ENCODE measurements around the gene ANAPC2. TPM values are rescaled to one million over a fixed set of nuclear protein-coding genes. Genes with fewer than 3 reads are reported as not detected.

Gene ANAPC2
- total and polyA plus RNA-seq, 10 donors, result 27.8 to 93.0 (median 55.3) TPM

DNA sequence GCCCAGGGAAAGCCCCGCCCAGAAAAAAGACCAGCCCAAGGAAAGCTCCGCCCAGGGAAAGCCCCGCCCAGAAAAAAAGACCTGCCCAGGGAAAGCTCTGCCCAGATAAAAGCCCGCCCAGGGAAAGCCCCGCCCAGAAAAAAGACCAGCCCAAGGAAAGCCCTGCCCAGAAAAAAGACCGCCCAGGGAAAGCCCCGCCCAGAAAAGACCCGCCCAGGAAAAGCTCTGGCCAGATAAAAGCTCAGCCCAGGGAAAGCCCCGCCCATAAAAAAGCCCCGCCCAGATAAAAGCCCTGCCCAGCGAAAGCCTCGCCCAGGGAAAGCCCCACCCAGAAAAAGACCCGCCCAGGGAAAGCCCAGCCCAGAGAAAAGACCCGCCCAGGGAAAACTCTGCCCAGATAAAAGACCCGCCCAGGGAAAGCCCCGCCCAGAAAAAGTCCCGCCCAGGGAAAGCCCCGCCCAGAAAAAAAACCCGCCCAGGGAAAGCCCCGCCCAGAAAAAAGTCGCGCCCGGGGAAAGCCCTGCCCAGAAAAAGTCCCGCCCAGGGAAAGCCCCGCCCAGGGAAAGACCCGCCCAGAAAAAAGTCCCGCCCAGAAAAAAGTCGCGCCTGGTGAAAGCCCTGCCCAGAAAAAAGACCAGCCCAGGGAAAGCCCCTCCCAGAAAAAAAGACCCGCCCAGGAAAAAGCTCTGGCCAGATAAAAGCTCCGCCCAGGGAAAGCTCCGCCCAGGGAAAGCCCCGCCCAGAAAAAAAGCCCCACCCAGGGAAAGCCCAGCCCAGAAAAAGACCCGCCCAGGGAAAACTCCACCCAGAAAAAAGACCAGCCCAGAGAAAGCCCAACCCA lies 37.5 kb downstream of the ANAPC2 start:
- no peaks in the 10 kb centered on the region for H3K36me3 ChIP-seq
- DNase-seq, result no peak
- 19 to 36% (median 27%) methylated on average over 33 to 34 of the region's 34 CpGs for WGBS, 5 donors
- H3K4me3 ChIP-seq, result no peak overlapping the region
- TF ChIP-seq POLR2AphosphoS5 (IDR thresholded peaks at IDR 0.05), result no peak
- TF ChIP-seq POLR2A (IDR thresholded peaks at IDR 0.05), result no peak
- TF ChIP-seq, protein P1, sequence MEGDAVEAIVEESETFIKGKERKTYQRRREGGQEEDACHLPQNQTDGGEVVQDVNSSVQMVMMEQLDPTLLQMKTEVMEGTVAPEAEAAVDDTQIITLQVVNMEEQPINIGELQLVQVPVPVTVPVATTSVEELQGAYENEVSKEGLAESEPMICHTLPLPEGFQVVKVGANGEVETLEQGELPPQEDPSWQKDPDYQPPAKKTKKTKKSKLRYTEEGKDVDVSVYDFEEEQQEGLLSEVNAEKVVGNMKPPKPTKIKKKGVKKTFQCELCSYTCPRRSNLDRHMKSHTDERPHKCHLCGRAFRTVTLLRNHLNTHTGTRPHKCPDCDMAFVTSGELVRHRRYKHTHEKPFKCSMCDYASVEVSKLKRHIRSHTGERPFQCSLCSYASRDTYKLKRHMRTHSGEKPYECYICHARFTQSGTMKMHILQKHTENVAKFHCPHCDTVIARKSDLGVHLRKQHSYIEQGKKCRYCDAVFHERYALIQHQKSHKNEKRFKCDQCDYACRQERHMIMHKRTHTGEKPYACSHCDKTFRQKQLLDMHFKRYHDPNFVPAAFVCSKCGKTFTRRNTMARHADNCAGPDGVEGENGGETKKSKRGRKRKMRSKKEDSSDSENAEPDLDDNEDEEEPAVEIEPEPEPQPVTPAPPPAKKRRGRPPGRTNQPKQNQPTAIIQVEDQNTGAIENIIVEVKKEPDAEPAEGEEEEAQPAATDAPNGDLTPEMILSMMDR (IDR thresholded peaks at IDR 0.05 in 8 of 11, conservative IDR thresholded peaks at IDR 0.05 in 3 of 11), result no peak
- no peak overlapping the region for H3K27ac ChIP-seq
- H3K9me3 ChIP-seq, result peaks cover 0 to 10% (median 0%) of the 10 kb centered on the region in 8 donors
- intact Hi-C loops (cut with DNase I; ENCODE audit: low total_unique reads), result no loop called here
- no peaks in the 10 kb centered on the region for H3K4me1 ChIP-seq
- peaks cover 0 to 54% (median 16%) of the 10 kb centered on the region in 7 donors for H3K27me3 ChIP-seq (replicated peaks in 1 of 7)

DNA sequence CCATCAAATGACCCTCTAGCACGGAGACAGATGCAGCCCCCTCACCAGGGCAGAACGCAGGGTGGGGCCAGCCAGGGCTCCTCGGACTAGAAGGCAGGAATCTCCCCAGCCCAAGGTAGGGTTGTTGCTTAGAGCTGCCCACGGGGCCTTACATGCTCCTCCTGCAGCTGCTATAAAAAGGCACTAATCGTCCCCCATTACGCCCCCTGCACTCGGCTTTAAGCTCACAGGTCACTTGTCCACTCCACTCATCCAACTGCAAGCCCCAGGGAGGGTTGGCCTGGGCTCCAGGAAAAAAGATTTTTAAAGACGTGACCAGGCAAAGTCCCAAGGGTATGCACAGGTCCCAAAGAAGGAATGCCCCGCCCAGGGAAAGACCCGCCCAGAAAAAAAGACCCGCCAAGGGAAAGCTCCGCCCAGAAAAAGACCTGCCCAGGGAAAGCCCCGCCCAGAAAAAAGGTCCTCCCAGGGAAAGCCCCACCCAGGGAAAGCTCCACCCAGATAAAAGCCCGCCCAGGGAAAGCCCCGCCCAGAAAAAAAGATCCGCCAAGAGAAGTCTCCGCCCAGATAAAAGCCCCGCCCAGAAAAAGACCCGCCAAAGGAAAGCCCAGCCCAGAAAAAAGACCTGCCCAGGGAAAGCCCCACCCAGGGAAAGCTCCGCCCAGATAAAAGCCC lies 38.3 kb downstream of the ANAPC2 start:
- H3K4me3 ChIP-seq, result no peak overlapping the region
- H3K36me3 ChIP-seq, result no peaks in the 10 kb centered on the region
- TF ChIP-seq, protein P1 (IDR thresholded peaks at IDR 0.05 in 8 of 11, conservative IDR thresholded peaks at IDR 0.05 in 3 of 11), result no peak
- TF ChIP-seq POLR2AphosphoS5 (IDR thresholded peaks at IDR 0.05) (no peak), POLR2A (IDR thresholded peaks at IDR 0.05) (no peak)
- peaks cover 0 to 10% (median 0%) of the 10 kb centered on the region in 8 donors for H3K9me3 ChIP-seq
- H3K4me1 ChIP-seq, result no peaks in the 10 kb centered on the region
- DNase-seq, result no peak
- no peak overlapping the region for H3K27ac ChIP-seq
- H3K27me3 ChIP-seq (replicated peaks in 1 of 7), result peaks cover 0 to 51% (median 16%) of the 10 kb centered on the region in 7 donors
- 47 to 67% (median 63%) methylated on average over 20 of the region's 20 CpGs for WGBS, 5 donors
- intact Hi-C loops (cut with DNase I; ENCODE audit: low total_unique reads), result no loop called here

DNA sequence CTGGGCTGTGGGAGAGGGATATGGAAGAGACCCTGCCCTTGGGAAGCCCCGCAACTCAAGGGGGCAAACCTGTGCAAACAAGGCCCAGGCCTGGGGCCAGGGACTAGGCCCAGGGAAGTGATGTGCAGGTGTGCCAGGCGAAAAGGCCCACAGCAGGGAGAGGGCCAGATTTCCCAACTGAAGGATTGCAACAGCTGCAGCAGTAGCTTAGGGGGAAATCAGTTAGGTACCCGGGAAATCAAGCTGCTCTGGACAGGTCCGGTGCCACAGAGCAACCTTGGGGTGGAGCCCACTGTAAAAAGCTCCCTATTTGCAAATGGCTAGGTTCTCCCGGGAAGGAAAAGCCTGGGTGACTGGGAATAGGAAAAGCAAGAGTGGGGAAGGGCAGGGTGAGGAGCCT lies 39.0 kb downstream of the ANAPC2 start:
- no peaks in the 10 kb centered on the region for H3K4me1 ChIP-seq
- peaks cover 0 to 48% (median 18%) of the 10 kb centered on the region in 7 donors for H3K27me3 ChIP-seq (replicated peaks in 1 of 7)
- WGBS, 5 donors, result 68 to 92% (median 81%) methylated on average over 5 of the region's 5 CpGs
- no peaks in the 10 kb centered on the region for H3K36me3 ChIP-seq
- intact Hi-C loops (cut with DNase I; ENCODE audit: low total_unique reads), result no loop called here
- no peak overlapping the region for H3K4me3 ChIP-seq
- TF ChIP-seq POLR2AphosphoS5 (IDR thresholded peaks at IDR 0.05) (no peak), POLR2A (IDR thresholded peaks at IDR 0.05) (no peak)
- TF ChIP-seq, protein P1 (IDR thresholded peaks at IDR 0.05 in 8 of 11, conservative IDR thresholded peaks at IDR 0.05 in 3 of 11), result no peak
- no peak for DNase-seq
- peaks cover 0 to 10% (median 0%) of the 10 kb centered on the region in 8 donors for H3K9me3 ChIP-seq
- no peak overlapping the region for H3K27ac ChIP-seq

DNA sequence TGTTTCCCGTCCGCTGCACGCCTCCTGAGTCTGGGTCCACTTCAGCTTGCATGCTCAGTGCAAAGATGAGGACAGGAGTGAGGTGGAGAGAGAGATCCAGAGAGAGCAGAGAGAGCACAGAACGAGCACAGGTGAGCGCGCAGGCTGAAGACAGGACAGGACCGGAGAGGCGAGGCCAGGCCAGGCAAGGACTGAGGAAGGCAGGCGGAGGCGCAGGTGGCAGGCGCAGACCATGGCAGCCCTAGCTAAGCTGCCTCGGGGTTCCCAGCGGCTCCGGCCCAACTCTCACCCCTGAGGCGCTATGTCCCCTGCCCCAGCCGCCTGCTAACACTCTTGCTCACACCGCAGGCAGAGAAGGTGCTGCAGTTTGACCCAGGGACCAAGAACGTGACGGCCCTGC lies 39.7 kb downstream of the ANAPC2 start:
- Histone ChIP-seq H3K9me3 (peaks cover 0 to 10% (median 0%) of the 10 kb centered on the region in 8 donors), H3K27ac (no peak overlapping the region), H3K4me1 (no peaks in the 10 kb centered on the region), H3K27me3 (replicated peaks in 1 of 7) (peaks cover 0 to 55% (median 24%) of the 10 kb centered on the region in 7 donors), H3K36me3 (no peaks in the 10 kb centered on the region), H3K4me3 (no peak overlapping the region)
- 82 to 89% (median 86%) methylated on average over 17 to 19 of the region's 19 CpGs for WGBS, 5 donors
- no peak for DNase-seq
- intact Hi-C loops (cut with DNase I; ENCODE audit: low total_unique reads), result no loop called here
- TF ChIP-seq, protein P1 (IDR thresholded peaks at IDR 0.05 in 8 of 11, conservative IDR thresholded peaks at IDR 0.05 in 3 of 11), result no peak
- no peak for TF ChIP-seq POLR2A (IDR thresholded peaks at IDR 0.05)

All from spleen (tissue), 11 donors.